GM19025 (cell line): Measurements from ENCODE around the gene RPEL1.
"Not testable (repeated sequence)": the region's sequence is repeated elsewhere in the genome, so short reads cannot be mapped to it uniquely, and the experiment has no call there.

ENCODE experiments used
- ATAC-seq: cut with Tn5 transposase; IDR thresholded peaks from one replicate; pipeline ENCODE4 v1.9.1; 2021; ENCODE audit warnings: mild to moderate bottlenecking, low read depth, moderate library complexity; ENCODE audit not compliant: unreplicated experiment

Gene RPEL1

GRCh38 chr10:103232772-103233488 is 12.8 kb upstream of the RPEL1 start:
- ATAC-seq = no peak

- ATAC-seq = no peak
These were observed 9.9 kb upstream of the RPEL1 start for GRCh38 chr10:103235775-103236174.

GRCh38 chr10:103238506-103239252 is 7.0 kb upstream of the RPEL1 start:
- ATAC-seq = no peak

GRCh38 chr10:103241262-103242011 is 4.2 kb upstream of the RPEL1 start:
- no peak for ATAC-seq

- ATAC-seq = no peak
These were observed 918 bp upstream of the RPEL1 start for GRCh38 chr10:103244666-103245271.

- ATAC-seq = no peak
These were observed 637 bp downstream of the RPEL1 start for GRCh38 chr10:103246324-103246723.

GRCh38 chr10:103254113-103254512 is 8.4 kb downstream of the RPEL1 start:
- no peak for ATAC-seq

- ATAC-seq = no peak
These were observed 9.0 kb downstream of the RPEL1 start for GRCh38 chr10:103254538-103255325.

GRCh38 chr10:103256613-103257012 is 10.9 kb downstream of the RPEL1 start:
- no peak for ATAC-seq

- ATAC-seq = no peak
These were observed 12.1 kb downstream of the RPEL1 start for GRCh38 chr10:103257812-103258211.

- ATAC-seq = not testable (repeated sequence)
These were observed 13.2 kb downstream of the RPEL1 start for GRCh38 chr10:103258928-103259327.

- ATAC-seq = no peak
These were observed 14.3 kb downstream of the RPEL1 start for GRCh38 chr10:103259989-103260388.

GRCh38 chr10:103262229-103262628 is 16.5 kb downstream of the RPEL1 start:
- no peak for ATAC-seq

GRCh38 chr10:103265717-103266329 is 20.1 kb downstream of the RPEL1 start:
- no peak for ATAC-seq

GRCh38 chr10:103273041-103273441 is 27.4 kb downstream of the RPEL1 start:
- no peak for ATAC-seq

- ATAC-seq = no peak
These were observed 30.7 kb downstream of the RPEL1 start for GRCh38 chr10:103276251-103276895.

- no peak for ATAC-seq
These were observed 31.4 kb downstream of the RPEL1 start, which contains the start of gene INA for GRCh38 chr10:103276896-103277712. Gene INA, plus strand, starts transcription at chr10:103277138. Its CDS starts 74 bp downstream, at chr10:103277212.
